ELR (cell line): ENCODE measurements around the gene FAM117A.

Source experiments
- DNase-seq: peaks from one replicate; pipeline ENCODE4 v3.0.0-alpha.2; 2015; ENCODE audit warnings: low read depth

Gene FAM117A

DNA sequence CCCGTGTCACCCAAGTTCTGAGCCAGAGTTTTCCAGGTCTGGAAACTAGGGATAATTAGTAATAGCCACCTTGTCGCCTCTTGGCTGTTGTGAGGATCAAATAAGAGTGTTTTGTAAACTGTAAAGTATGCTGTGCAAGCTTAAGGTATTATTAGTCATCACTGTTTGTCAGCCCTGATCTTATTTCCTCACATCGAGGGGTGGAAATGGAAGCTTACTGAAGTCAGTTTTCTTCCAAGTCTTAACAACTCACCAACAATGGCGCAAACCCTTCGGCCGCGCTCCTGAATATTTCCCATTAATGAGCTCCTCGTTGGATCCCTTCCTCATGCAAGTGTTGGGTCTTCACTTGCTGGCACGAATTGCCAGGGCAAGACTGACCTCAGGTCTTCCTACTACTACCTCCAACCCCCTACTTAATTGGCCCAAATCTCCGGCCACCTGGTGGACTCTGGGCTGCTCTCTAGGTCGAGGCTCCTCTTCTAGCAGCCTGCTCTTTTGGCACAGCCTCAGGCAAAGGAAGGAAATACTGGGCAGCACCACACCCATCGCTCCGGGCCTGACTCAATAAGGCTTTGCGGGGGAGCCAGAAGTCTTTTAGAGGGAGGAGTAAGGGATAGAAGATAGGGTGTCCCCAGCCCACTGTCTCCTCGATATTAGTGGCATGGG is 55.3 kb downstream of the FAM117A start:
- peak; percentile 40 for DNase-seq

- peak; percentile 100 for DNase-seq
These were observed 56.1 kb downstream of the FAM117A start, which contains the start of gene SLC35B1 for GRCh38 chr17:49707608-49708514. SLC35B1 (minus strand) TSS chr17:49707964; CDS start chr17:49707833, 131 bp downstream.

DNA sequence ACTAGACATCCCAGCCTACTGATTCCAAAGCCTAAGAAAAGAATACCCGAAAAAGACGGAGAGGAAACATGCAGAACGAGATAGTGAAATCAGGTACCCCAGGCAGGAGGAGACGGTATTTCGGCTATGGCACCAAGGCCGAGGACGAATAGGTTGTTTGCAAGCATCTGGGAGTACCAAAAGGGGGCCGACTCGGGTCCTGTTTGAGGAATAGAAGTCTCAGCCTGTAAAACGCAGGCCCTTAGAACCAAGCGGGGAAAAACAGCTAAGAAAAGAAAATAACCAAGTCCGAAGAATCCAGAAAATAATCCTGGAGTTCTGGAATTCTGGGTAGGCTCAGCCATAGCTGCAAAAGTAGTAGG is 56.7 kb downstream of the FAM117A start:
- peak; percentile 29 for DNase-seq

DNA sequence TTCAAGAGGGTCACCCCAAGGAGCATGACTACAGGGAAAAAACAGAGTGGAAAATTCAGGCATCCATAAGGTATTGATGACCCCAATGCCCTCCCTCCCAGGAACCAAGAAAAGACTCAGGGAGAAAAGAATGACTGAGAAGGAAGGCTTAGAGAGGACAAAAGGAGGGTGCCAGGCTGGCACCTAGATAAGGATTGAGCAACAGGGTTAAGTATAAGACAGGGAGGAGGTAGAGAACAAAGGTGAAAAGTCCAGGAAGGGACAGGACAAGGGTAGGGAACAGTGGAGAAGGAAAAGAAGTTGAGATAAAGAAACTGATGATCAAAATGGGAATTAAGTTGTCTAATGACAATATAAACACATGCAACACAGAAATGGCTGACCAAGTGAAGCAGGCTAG is 58.7 kb downstream of the FAM117A start:
- DNase-seq, result no peak

DNA sequence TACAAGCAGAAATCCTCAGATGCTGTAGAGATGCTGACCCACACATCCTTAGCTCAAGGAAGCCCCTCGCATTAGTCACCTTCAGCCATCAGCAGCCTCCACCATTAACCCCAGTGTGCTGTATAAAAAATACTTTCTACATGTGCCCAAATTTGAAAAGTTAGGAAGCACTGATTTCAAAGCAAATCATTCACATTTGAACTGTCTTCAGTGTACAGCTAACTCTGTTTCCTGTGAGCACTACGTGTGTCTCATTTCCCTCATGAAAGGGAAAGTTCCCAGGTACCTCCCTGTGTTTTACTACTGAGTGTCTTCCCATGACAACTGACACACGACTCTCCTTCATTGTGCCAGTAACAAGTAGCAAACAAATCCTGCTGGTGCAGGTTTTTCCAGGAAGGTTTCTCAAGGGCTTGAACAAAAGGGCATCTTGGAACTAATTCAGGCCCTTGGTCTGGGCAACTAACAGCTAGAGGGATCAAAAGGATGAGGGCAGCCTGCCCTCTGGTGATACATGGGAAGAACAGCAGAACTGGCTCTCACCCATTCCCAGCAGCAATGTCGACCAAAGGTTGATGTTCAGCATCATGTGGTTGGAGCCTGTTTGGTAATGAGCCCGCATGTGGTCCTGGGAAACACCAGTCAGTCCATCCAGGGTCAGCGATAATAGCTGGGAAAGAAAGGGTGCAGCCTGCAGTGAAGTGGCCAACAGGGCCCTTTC is 60.2 kb downstream of the FAM117A start:
- peak; percentile 62 for DNase-seq

DNA sequence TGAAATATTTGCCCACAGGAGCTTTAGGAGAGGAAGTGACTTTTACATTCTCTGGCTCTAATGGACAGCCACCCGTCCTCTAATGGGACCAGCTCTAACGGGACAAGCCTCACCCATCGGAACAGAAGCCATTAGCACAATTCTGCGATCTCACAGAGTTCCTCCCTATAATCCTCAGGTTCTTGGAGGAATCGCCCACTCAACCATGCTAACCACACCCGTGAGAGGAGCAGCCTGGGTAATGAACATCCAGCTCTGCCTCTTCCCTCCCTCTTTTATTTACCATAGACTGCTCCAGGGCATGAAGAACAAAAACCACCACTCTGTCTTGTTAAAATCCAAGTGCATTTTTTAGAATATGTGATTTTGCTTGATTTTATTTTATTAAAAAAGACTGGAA is 63.0 kb downstream of the FAM117A start:
- no peak for DNase-seq

DNA sequence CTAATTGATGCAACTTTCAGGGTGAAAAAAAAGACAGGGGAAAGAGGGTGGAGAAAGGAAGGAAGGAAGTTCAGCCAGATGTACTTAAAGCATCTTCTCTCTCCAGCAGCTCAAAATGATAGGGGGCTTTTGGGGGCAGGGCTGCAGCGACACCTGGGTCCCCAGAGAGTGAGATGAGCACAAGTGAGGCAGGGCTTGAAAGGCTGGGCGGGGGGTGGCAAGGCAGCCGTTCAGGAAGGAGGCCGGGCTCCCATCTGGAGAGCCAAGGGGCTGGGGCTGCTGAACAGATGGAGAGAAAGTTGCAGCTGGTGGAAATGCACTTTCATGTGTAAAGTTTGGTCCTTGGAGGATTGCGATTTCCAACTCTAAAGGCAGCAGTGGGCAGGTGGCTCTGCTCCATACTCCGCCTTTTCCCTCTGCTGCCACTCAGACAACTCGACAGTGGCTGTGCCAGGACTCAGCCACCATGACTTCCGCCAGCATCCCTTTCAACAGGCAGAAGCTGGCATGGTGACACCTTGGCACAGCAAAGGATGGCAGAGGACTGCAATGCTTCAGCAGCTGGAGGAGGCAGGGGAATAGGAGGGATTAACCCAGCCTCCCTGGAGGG is 63.9 kb downstream of the FAM117A start:
- DNase-seq, result no peak

- no peak for DNase-seq
These were observed 65.9 kb downstream of the FAM117A start for GRCh38 chr17:49698005-49698404.

GRCh38 chr17:49696233-49696761 is 67.6 kb downstream of the FAM117A start:
- no peak for DNase-seq

DNA sequence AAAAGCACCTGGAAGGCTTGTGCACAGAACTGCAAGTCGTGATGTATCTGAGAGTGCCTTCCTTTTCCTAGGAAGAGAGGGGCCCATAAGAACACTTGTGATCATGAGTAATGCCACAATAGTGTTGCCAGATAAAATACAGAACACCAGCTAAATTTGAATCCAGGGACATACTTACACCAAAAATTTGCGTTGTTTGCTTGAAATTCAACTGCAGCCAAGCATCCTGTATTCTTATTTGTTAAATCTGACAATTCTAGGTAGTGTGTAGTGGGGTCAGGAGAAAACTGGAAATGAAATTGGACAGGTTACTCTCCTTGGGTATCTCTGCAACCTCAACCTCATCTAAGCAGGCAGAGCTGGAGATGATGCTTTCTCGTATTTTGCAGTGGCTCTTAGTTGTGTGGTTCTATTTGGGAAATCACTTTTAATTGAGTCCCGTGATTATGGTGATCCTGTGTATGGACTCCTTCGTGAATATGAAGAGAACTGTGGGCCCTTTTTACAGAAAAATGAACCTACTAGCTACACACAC is 68.2 kb downstream of the FAM117A start:
- DNase-seq, result no peak

DNA sequence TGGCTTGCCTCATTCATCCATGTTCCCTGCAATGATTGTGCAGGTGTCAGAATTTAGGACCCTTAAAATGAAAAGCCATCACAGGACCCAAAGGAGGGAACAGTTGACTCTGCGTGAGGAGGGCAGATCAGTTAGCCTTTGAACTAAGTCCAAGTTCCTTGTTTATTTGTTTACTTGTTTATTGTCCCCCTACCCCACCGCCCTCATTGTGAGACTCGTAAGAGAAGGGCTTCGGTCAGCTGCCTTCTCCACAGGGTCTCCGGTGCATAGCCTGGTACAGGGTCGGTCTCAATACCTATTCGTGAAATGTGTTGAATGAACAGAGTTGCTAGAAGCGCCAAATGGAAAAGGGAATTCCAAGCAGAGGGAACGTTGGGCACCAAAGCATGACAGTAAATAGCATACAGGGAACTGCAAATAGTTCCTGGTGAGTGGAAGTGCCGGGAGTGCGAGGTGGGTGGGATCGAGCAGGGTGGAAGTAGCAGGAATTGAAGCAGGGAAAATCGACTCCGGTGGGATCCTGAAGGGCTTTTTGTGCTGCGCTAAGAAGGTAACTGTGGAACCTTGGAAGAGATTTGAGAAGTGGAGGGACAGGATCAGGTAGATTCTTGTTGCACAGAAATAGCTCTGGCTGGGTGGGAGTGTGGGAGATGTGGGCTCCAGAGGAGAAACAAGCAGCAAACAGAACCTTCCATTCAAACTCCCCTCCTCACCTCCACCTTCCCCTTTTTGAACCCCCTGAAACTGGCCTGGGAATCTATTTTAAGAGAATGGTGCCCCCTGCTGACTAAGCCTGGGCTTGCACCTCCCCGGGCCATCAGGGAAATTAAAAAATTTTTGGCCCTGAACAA is 68.9 kb downstream of the FAM117A start:
- DNase-seq, result peak; percentile 60

DNA sequence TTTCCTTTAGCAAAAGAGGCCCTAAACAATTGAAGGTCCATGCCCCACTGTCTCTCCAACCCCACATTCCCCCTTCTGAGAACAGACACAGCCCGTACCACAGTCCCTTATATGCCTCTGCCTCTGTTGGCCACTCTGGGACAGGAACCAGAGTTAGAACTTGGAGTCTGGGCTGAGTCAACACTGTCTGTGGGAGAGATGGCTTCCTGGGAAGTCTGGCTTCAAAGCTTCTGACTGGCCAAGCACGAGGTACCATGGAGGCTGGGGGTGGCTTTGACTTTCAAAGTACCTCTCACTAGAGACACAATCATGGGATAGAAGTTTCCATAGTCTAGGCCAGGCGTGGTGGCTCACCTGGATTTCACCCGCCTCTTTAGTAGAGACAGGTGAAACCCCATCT is 71.2 kb downstream of the FAM117A start:
- DNase-seq, result peak; percentile 27

DNA sequence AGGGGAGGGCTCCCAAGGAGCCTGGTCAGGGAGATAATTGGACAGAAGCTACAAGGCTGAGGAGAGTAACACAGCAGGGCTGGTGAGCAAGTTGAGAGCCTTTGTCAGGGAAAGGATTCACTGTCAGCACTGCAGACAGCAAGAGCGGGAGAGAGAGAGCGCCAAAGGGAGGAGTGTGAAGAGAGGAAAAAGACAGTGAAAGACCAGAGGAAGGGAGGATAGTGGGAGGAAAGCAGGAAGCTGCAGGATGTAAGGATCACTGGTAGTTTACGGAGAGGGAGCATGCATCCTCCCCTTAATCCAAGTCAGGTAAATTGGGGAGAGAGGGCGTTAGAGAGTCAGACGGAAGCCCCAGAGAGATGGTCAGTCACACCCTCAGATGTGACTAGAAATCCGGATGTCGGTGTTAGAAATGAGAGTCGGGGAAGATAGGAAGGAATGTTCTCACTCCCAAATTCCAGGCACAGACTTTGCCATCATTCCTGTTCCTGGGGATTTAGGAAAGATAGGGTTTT is 72.2 kb downstream of the FAM117A start:
- no peak for DNase-seq

- DNase-seq, result no peak
These were observed 72.8 kb downstream of the FAM117A start for GRCh38 chr17:49691086-49691676.

DNA sequence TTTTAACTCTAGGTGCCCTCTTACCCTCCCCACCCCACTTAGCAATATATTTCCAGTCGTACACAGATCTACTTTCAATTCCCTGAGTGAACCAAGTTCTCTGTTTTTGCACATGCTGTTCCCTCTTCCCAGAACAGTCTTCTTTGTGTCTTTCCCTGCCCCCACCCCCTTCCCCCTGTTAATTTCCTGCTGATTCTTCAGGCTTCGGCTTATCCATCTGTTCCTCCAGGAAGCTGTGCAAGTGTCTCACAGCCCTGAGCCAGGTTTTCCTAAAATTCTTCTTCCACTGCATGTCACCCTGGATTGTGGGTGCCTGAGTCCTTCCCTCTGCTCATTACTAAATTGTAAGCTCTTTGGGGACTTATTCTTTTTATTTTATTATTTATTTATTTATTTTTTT is 73.7 kb downstream of the FAM117A start:
- DNase-seq, result no peak

DNA sequence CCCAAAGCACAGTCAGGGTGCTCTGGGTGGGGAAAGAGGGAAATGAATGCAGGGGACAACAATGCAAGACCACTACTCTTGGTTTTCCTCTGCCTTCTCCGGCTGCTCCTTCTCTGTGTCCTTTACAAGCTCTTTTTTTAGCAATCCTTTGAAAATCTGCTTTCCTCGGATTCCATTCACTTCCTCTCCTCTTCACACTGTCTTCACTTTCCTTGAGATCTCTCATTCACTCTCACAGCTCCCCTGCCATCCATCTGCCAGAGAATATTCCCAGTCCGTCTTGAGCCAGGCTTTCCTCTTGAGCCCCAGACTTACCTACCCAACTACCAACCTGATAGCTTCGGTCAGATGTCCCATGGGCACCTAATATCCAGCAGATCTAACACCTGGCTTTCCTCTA is 75.1 kb downstream of the FAM117A start:
- no peak for DNase-seq

DNA sequence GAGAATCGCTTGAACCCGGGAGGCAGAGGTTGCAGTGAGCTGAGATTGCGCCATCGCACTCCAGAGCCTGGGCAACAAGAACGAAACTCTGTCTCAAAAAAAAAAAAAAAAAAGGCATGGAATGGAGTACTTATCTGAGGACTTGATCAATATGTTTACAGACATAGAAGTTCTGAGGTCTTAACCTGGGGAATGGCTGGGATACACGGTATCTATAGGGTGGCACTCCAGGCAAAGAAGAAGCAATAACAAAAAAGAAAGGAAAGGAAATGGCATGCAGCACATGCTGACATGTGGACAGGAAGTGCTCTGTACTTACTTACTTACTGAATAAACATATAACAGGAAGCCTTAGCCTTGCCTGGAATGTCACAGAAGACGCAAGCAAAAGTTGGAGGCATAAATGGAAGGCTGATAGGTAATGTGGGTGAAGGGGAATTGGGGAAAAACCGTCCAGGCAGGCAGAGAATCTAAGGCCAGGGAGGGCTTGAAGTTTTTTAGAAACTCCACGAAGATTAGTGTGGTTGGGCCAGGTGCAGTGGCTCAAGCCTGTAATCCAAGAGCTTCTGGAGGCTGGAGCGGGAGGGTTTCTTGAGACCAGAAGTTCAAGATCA is 75.9 kb downstream of the FAM117A start:
- DNase-seq, result peak; percentile 55

- no peak for DNase-seq
These were observed 82.6 kb downstream of the FAM117A start for GRCh38 chr17:49681106-49681979.

DNA sequence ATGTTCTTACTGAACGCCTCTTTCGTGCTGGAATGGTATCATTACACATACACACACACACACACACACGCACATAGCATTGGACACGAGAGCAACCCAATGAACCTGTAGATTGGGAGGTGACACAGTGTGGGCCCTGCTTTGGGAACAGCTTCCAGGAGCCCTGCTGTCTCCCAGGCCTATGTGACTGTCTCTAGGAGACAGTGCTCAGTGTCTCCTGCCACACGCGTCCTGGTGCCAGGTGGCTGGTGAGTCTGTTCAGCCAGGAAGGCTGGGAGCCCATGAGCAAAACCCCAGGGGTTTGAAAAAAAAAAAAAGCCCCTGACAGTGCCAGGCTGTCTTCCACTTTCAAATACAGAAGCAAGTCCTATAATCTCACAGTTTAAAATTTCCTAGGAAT is 83.6 kb downstream of the FAM117A start:
- no peak for DNase-seq
